Kidney epithelial cell (primary cell): ENCODE data around the gene CFAP99. TPM values are rescaled to one million over a fixed set of nuclear protein-coding genes. Genes with fewer than 3 reads are reported as not detected.
A peak's percentile ranks its signal among the peaks of the same experiment; 100 is the strongest.

Experiments used
- DNase-seq: peaks from one replicate; pipeline ENCODE4 v3.0.0-alpha.2; 2010; ENCODE audit warnings: low read depth
- H3K27me3 ChIP-seq: 2 replicates; pipeline ENCODE4 v1.6.0; 2011; ENCODE audit warnings: low read length; ENCODE audit not compliant: control insufficient read depth, insufficient read depth
- H3K36me3 ChIP-seq: 2 replicates; pipeline ENCODE4 v1.5.1; 2011; ENCODE audit warnings: low read length; ENCODE audit not compliant: control insufficient read depth, insufficient read depth
- H3K4me3 ChIP-seq: 2 replicates; pipeline ENCODE4 v1.5.1; 2011; ENCODE audit warnings: low read depth, mild to moderate bottlenecking, control low read depth, low read length
- CTCF ChIP-seq: IDR thresholded peaks from 2 replicates; pipeline ENCODE4 v1.5.1; 2011; ENCODE audit warnings: mild to moderate bottlenecking, moderate library complexity, low read length, control low read depth, inconsistent platforms; ENCODE audit not compliant: insufficient read depth, poor library complexity, severe bottlenecking
- total RNA-seq: library from RNA; depleted of rRNA; stranded (reverse); fragments of >200 nt; gene quantifications from 2 replicates; pipeline ENCODE4 v1.2.3, GENCODE V29; 2015

Gene CFAP99
- total RNA-seq = not detected in 2 replicates

- H3K27me3 ChIP-seq = peaks cover 51% of the 10 kb centered on the region
- H3K4me3 ChIP-seq = peak within 1 kb of the TSS; percentile 51
- H3K36me3 ChIP-seq = no peaks in the 10 kb centered on the region
- peak; percentile 67 for DNase-seq
- no peak for TF ChIP-seq CTCF
These were observed at the start of gene CFAP99 for GRCh38 chr4:2418650-2419571. TSS of gene CFAP99 (plus strand) at chr4:2418955.

GRCh38 chr4:2370597-2371320 is 48.0 kb upstream of the CFAP99 start:
- Histone ChIP-seq H3K27me3 (no peaks in the 10 kb centered on the region), H3K4me3 (no peak overlapping the region), H3K36me3 (no peaks in the 10 kb centered on the region)
- no peak for DNase-seq
- TF ChIP-seq CTCF = no peak

GRCh38 chr4:2371765-2372487 is 46.8 kb upstream of the CFAP99 start:
- H3K27me3 ChIP-seq = no peaks in the 10 kb centered on the region
- no peak for DNase-seq
- H3K4me3 ChIP-seq = no peak overlapping the region
- TF ChIP-seq CTCF = no peak
- no peaks in the 10 kb centered on the region for H3K36me3 ChIP-seq

GRCh38 chr4:2372488-2373030 is 46.2 kb upstream of the CFAP99 start:
- TF ChIP-seq CTCF = no peak
- H3K36me3 ChIP-seq = no peaks in the 10 kb centered on the region
- no peak for DNase-seq
- no peak overlapping the region for H3K4me3 ChIP-seq
- H3K27me3 ChIP-seq = no peaks in the 10 kb centered on the region

- no peak for TF ChIP-seq CTCF
- DNase-seq = no peak
- no peaks in the 10 kb centered on the region for H3K36me3 ChIP-seq
- H3K4me3 ChIP-seq = no peak overlapping the region
- no peaks in the 10 kb centered on the region for H3K27me3 ChIP-seq
These were observed 45.2 kb upstream of the CFAP99 start for GRCh38 chr4:2373532-2373931.
